ENCODE data around the gene GPAM.

DNA sequence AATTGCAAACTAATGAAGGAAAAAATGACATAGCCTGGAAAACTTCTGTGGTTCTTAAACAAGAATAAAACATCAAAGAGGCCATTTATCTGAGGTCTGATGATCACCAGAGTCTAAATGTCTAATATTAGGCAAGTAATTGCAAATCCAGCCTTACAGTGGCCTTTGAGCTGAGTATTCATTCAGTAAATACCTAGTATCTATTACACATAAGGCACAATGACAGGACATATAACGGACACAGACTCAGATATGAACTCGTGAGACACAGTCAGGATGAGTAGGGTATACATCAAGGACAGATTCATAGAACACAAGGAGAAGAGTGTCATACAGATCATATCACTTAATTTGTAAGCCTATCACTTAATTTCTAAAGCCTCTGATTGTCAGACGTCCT is 16.8 kb downstream of the GPAM start:
- TF ChIP-seq JUNB (CRISPR knock-in tag; conservative IDR thresholded peaks at IDR 0.05), result no peak
- TF ChIP-seq, protein P1, sequence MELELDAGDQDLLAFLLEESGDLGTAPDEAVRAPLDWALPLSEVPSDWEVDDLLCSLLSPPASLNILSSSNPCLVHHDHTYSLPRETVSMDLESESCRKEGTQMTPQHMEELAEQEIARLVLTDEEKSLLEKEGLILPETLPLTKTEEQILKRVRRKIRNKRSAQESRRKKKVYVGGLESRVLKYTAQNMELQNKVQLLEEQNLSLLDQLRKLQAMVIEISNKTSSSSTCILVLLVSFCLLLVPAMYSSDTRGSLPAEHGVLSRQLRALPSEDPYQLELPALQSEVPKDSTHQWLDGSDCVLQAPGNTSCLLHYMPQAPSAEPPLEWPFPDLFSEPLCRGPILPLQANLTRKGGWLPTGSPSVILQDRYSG (tag; conservative IDR thresholded peaks at IDR 0.05; ENCODE audit: low read depth), result no peak
- no peak for TF ChIP-seq ZC3H11A (IDR thresholded peaks at IDR 0.05; ENCODE audit: low read depth, low read length)
- TF ChIP-seq RAD51 (IDR thresholded peaks at IDR 0.05; ENCODE audit: borderline replicate concordance, low read depth), result no peak
- TF ChIP-seq CSDE1 (IDR thresholded peaks at IDR 0.05), result no peak
- TF ChIP-seq MCM3 (IDR thresholded peaks at IDR 0.05), result no peak
- TF ChIP-seq, protein P2, sequence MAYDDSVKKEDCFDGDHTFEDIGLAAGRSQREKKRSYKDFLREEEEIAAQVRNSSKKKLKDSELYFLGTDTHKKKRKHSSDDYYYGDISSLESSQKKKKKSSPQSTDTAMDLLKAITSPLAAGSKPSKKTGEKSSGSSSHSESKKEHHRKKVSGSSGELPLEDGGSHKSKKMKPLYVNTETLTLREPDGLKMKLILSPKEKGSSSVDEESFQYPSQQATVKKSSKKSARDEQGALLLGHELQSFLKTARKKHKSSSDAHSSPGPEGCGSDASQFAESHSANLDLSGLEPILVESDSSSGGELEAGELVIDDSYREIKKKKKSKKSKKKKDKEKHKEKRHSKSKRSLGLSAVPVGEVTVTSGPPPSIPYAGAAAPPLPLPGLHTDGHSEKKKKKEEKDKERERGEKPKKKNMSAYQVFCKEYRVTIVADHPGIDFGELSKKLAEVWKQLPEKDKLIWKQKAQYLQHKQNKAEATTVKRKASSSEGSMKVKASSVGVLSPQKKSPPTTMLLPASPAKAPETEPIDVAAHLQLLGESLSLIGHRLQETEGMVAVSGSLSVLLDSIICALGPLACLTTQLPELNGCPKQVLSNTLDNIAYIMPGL (CRISPR knock-in tag; IDR thresholded peaks at IDR 0.05), result no peak
- no peak for TF ChIP-seq HMG20A (CRISPR knock-in tag; conservative IDR thresholded peaks at IDR 0.05)
- TF ChIP-seq, protein P3, sequence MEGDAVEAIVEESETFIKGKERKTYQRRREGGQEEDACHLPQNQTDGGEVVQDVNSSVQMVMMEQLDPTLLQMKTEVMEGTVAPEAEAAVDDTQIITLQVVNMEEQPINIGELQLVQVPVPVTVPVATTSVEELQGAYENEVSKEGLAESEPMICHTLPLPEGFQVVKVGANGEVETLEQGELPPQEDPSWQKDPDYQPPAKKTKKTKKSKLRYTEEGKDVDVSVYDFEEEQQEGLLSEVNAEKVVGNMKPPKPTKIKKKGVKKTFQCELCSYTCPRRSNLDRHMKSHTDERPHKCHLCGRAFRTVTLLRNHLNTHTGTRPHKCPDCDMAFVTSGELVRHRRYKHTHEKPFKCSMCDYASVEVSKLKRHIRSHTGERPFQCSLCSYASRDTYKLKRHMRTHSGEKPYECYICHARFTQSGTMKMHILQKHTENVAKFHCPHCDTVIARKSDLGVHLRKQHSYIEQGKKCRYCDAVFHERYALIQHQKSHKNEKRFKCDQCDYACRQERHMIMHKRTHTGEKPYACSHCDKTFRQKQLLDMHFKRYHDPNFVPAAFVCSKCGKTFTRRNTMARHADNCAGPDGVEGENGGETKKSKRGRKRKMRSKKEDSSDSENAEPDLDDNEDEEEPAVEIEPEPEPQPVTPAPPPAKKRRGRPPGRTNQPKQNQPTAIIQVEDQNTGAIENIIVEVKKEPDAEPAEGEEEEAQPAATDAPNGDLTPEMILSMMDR (IDR thresholded peaks at IDR 0.05 in 2 of 3, conservative IDR thresholded peaks at IDR 0.05 in 1 of 3; ENCODE audit: insufficient read depth in 2 of 3, low read depth in 1 of 3, low read length in 3 of 3), result no peak
- no peak for TF ChIP-seq TAF1 (IDR thresholded peaks at IDR 0.05; ENCODE audit: control insufficient read depth, extremely low read depth, insufficient read depth, low read length, severe bottlenecking)
- no peak for TF ChIP-seq CHD4 (IDR thresholded peaks at IDR 0.05; ENCODE audit: insufficient read depth, insufficient replicate concordance, low read depth, low read length, poor library complexity, severe bottlenecking)
- TF ChIP-seq, protein P4, sequence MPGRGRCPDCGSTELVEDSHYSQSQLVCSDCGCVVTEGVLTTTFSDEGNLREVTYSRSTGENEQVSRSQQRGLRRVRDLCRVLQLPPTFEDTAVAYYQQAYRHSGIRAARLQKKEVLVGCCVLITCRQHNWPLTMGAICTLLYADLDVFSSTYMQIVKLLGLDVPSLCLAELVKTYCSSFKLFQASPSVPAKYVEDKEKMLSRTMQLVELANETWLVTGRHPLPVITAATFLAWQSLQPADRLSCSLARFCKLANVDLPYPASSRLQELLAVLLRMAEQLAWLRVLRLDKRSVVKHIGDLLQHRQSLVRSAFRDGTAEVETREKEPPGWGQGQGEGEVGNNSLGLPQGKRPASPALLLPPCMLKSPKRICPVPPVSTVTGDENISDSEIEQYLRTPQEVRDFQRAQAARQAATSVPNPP (IDR thresholded peaks at IDR 0.05; ENCODE audit: borderline replicate concordance, insufficient read depth, insufficient read length), result no peak
- TF ChIP-seq, protein P5, sequence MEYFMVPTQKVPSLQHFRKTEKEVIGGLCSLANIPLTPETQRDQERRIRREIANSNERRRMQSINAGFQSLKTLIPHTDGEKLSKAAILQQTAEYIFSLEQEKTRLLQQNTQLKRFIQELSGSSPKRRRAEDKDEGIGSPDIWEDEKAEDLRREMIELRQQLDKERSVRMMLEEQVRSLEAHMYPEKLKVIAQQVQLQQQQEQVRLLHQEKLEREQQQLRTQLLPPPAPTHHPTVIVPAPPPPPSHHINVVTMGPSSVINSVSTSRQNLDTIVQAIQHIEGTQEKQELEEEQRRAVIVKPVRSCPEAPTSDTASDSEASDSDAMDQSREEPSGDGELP (CRISPR knock-in tag; IDR thresholded peaks at IDR 0.05; ENCODE audit: borderline replicate concordance), result no peak
- no peak for TF ChIP-seq BDP1 (IDR thresholded peaks at IDR 0.05; ENCODE audit: insufficient read depth, insufficient read length)

Measured in K562 (cell line).